Neuronal stem cell (in vitro differentiated cells): Measurements from ENCODE around the gene EIF4H.

Experiments
- DNase-seq: peaks from one replicate; pipeline ENCODE4 v3.0.0-alpha.2; 2013; ENCODE audit warnings: low spot score
- H2AFZ ChIP-seq: one replicate; pipeline ENCODE4 v1.6.1; 2013; ENCODE audit warnings: mild to moderate bottlenecking, low read length, inconsistent platforms
- H2AK5ac ChIP-seq: 2 replicates; pipeline ENCODE4 v1.6.1; 2013; ENCODE audit warnings: low read depth, mild to moderate bottlenecking, inconsistent platforms, low read length, moderate library complexity, mixed read lengths
- H2BK120ac ChIP-seq: 2 replicates; pipeline ENCODE4 v1.6.1; 2013; ENCODE audit warnings: low read depth, mild to moderate bottlenecking, inconsistent platforms, low read length, moderate library complexity, mixed read lengths
- H2BK12ac ChIP-seq: one replicate; pipeline ENCODE4 v1.6.1; 2013; ENCODE audit warnings: low read length, inconsistent platforms
- H2BK15ac ChIP-seq: 2 replicates; pipeline ENCODE4 v1.6.1; 2013; ENCODE audit warnings: mild to moderate bottlenecking, low read length, inconsistent platforms, mixed read lengths
- H2BK5ac ChIP-seq: one replicate; pipeline ENCODE4 v1.6.1; 2013; ENCODE audit warnings: inconsistent platforms, mild to moderate bottlenecking, low read length, moderate library complexity
- H3K14ac ChIP-seq: one replicate; pipeline ENCODE4 v1.6.1; 2013; ENCODE audit warnings: low read length, inconsistent platforms
- H3K18ac ChIP-seq: 2 replicates; pipeline ENCODE4 v1.6.1; 2013; ENCODE audit warnings: low read length, inconsistent platforms
- H3K23ac ChIP-seq: 2 replicates; pipeline ENCODE4 v1.6.1; 2013; ENCODE audit warnings: low read depth, mild to moderate bottlenecking, mixed read lengths, low read length, inconsistent platforms; ENCODE audit not compliant: poor library complexity
- H3K27ac ChIP-seq: replicated peaks from 3 replicates; pipeline ENCODE4 v1.5.1; 2013; ENCODE audit warnings: low read length, inconsistent platforms
- H3K27me3 ChIP-seq, 3 experiments: 2 replicates each; pipeline ENCODE4 v1.6.1; 2013; ENCODE audit warnings: low read length in 3 of 3, mild to moderate bottlenecking in 2 of 3, inconsistent platforms in 1 of 3, low read depth in 1 of 3, mixed read lengths in 1 of 3, moderate library complexity in 1 of 3; ENCODE audit not compliant: control insufficient read depth in 3 of 3, insufficient read depth in 3 of 3
- H3K36me3 ChIP-seq, 2 donors: replicated peaks in 1 of 2; 2 replicates each; pipeline ENCODE4 v1.6.1; 2013; ENCODE audit warnings: low read length in 2 of 2; ENCODE audit not compliant: control insufficient read depth in 2 of 2, insufficient read depth in 2 of 2
- H3K4ac ChIP-seq: 2 replicates; pipeline ENCODE4 v1.6.1; 2013; ENCODE audit warnings: inconsistent platforms, mild to moderate bottlenecking, low read length, moderate library complexity
- H3K4me1 ChIP-seq, 2 donors: 1 replicate in 1 of 2; 2 replicates in 1 of 2; pipeline ENCODE4 v1.6.1; 2013; ENCODE audit warnings: low read length in 2 of 2, low read depth in 1 of 2; ENCODE audit not compliant: control insufficient read depth in 2 of 2, insufficient read depth in 1 of 2
- H3K4me2 ChIP-seq: one replicate; pipeline ENCODE4 v1.6.1; 2013; ENCODE audit warnings: mild to moderate bottlenecking, low read length, inconsistent platforms; ENCODE audit not compliant: insufficient read depth, poor library complexity, severe bottlenecking
- H3K4me3 ChIP-seq, 2 donors: 2 replicates each; pipeline ENCODE4 v1.5.1; 2013; ENCODE audit warnings: low read length in 2 of 2, mild to moderate bottlenecking in 2 of 2, inconsistent platforms in 1 of 2, moderate library complexity in 1 of 2
- H3K79me1 ChIP-seq: one replicate; pipeline ENCODE4 v1.6.1; 2013; ENCODE audit warnings: low read depth, mild to moderate bottlenecking, inconsistent platforms, low read length, moderate library complexity
- H3K9ac ChIP-seq: one replicate; pipeline ENCODE4 v1.6.1; 2013; ENCODE audit warnings: mild to moderate bottlenecking, low read depth, low read length, inconsistent platforms; ENCODE audit not compliant: poor library complexity
- H3K9me3 ChIP-seq, 2 donors: replicated peaks in 1 of 2; 2 replicates each; pipeline versions ENCODE3 to v1.6.1; 2013; ENCODE audit warnings: low read length in 2 of 2, mild to moderate bottlenecking in 2 of 2, inconsistent platforms in 1 of 2, low read depth in 1 of 2, mixed read lengths in 1 of 2, moderate library complexity in 1 of 2; ENCODE audit not compliant: control insufficient read depth in 2 of 2, insufficient read depth in 1 of 2
- H4K8ac ChIP-seq: one replicate; pipeline ENCODE4 v1.6.1; 2013; ENCODE audit warnings: low read depth, mild to moderate bottlenecking, inconsistent platforms, low read length, moderate library complexity
- H4K91ac ChIP-seq: one replicate; pipeline ENCODE4 v1.6.1; 2013; ENCODE audit warnings: low read length, low read depth, mild to moderate bottlenecking, inconsistent platforms; ENCODE audit not compliant: poor library complexity
- WGBS, 2 donors: extraction: QIAGEN DNeasy Blood & Tissue Kit; methylation state at CpG; one replicate each; pipeline ENCODE4 v1.1.7; 2013; ENCODE audit warnings: missing lambda C conversion rate in 2 of 2, mixed read lengths in 1 of 2; ENCODE audit not compliant: insufficient read length in 2 of 2, insufficient replicate concordance in 1 of 2; ENCODE audit errors: extremely low coverage in 2 of 2; 5-methylcytosine and 5-hydroxymethylcytosine counted together

Gene EIF4H

DNA sequence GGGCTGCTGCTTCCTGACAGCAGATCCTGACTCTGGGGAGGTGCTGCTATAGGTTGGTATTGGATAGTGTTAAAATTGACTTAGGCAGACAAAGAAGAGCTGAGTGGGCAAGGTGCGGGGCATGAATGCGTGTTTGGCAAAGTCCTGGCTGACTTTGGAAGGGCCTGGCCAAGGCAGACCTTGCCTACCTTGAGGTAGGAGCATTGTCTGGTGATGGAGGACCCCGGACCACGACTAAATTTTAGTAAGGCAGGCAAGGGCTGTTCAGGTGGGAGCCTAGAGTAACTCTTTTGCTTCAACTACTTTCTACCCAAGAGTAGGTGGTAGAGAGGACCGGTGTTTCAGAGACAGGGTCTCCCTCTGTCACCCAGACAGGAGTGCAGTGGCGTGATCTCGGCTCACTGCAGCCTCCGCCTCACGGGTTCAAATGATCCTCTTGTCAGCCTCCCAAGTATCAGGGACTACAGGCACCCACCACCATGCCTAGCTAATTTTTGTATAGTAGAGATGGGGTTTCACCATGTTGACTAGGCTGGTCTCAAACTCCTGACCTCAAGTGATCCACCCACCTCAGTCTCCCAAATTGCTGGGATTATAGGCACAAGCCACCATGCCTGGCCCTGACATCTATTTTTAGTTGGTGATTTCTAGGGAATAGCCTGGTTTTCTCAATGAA is 23.4 kb downstream of the EIF4H start:
- no peaks in the 10 kb centered on the region for H3K9me3 ChIP-seq
- no peak overlapping the region for H2AFZ ChIP-seq
- H3K4ac ChIP-seq, result no peak overlapping the region
- no peak overlapping the region for H3K18ac ChIP-seq
- no peak overlapping the region for H3K14ac ChIP-seq
- H3K36me3 ChIP-seq, result peaks cover 22 to 53% of the 10 kb centered on the region in 2 donors
- H3K27ac ChIP-seq, result no peak overlapping the region
- H4K8ac ChIP-seq, result no peak overlapping the region
- no peak for DNase-seq
- H3K23ac ChIP-seq, result no peak overlapping the region
- H2BK5ac ChIP-seq, result no peak overlapping the region
- no peak overlapping the region for H2BK120ac ChIP-seq
- H2AK5ac ChIP-seq, result no peak overlapping the region
- H3K27me3 ChIP-seq, result no peaks in the 10 kb centered on the region
- H3K4me1 ChIP-seq, result no peaks in the 10 kb centered on the region
- H2BK15ac ChIP-seq, result no peak overlapping the region
- H3K4me3 ChIP-seq, result no peak overlapping the region
- no peaks in the 10 kb centered on the region for H3K79me1 ChIP-seq
- H4K91ac ChIP-seq, result peak overlapping the region; percentile 58
- no CpG with 5 or more reads among the region's 9 CpGs for WGBS, 2 donors
- no peak overlapping the region for H3K9ac ChIP-seq
- H3K4me2 ChIP-seq, result no peak overlapping the region
- H2BK12ac ChIP-seq, result no peak overlapping the region

DNA sequence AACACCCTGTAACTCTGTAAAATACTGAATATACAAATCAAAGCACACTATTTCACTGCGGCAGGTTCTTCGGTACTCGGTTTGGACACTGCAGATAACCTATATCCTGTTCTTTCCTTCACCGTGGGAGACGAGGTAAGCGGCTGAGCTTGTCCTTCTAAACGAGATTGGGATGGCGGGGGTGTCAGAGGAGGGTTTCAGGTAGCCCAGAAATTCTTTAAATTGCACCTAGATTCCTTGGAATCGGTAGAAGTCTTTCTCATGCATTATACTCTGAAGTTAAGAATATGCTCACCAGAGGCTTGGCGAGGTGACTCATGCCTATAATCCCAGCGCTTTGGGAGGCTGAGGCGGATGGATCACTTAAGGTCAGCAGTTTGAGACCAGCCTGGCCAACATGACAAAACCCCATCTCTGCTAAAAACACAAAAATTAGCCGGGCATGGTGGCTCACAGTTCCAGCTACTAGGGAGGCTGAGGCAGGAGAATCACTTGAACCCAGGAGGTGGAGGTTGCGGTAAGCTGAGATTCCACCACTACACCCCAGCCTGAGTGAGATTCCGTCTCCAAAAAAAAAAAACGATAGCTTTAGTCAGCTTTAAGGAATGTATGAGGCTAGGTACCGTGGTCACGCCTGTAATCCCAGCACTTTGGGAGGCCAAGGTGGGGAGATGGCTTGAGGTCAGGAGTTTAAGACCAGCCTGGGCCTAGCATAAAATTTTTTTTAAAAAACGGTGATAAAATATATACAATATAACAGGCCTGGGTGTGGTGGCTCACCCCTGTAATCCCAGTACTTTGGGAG is 25.6 kb downstream of the EIF4H start:
- Histone ChIP-seq H2BK15ac (no peak overlapping the region), H2BK120ac (no peak overlapping the region), H3K4me2 (no peak overlapping the region), H4K91ac (no peak overlapping the region), H2AK5ac (no peak overlapping the region), H3K79me1 (no peaks in the 10 kb centered on the region), H2BK12ac (no peak overlapping the region), H3K9me3 (no peaks in the 10 kb centered on the region), H3K14ac (no peak overlapping the region), H2BK5ac (no peak overlapping the region), H3K4me3 (no peak overlapping the region), H2AFZ (no peak overlapping the region), H3K4me1 (no peaks in the 10 kb centered on the region), H3K23ac (no peak overlapping the region), H3K9ac (no peak overlapping the region), H4K8ac (no peak overlapping the region), H3K36me3 (peaks cover 6 to 31% of the 10 kb centered on the region in 2 donors), H3K18ac (no peak overlapping the region), H3K27me3 (no peaks in the 10 kb centered on the region), H3K4ac (no peak overlapping the region), H3K27ac (no peak overlapping the region)
- WGBS, 2 donors, result no CpG with 5 or more reads among the region's 19 CpGs
- DNase-seq, result no peak

DNA sequence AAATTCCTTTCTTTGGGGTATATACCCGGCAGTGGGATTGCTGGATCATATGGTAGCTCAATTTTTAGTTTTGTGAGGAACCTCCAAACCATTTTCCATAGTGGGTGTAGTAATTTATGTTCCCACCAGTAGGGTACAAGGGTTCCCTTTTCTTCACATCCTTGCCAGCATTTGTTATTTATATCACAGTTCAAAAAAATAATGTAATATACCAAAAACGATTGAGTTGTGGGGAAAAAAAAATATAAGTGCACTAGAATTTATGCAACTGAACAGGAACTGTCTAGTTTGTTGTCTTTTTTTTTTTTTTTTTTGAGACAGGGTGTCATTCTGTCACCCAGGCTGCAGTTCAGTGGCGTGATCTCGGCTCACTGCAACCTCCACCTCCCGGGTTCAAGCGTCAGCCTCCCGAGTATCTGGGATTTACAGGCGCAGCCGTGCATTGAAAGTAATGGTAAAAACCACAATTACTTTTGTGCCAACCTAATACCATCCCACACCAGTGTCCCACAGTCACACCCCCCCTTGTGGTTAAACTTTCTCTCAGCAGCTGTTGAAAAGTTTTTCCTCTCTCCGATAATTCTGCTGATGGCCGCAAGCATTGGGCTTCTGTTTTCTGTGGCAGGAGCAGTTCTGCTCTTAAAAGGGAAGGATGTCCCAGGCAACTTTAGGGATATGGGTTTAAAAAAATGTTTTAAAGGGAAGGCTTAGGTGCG is 28.8 kb downstream of the EIF4H start:
- WGBS, 2 donors, result no CpG with 5 or more reads among the region's 12 CpGs

More for the DNA sequence above, 28.8 kb downstream of the EIF4H start:
- H3K36me3 ChIP-seq, result peaks cover 0 to 4% of the 10 kb centered on the region in 2 donors
- no peak overlapping the region for H4K8ac ChIP-seq
- no peak overlapping the region for H3K4me3 ChIP-seq
- DNase-seq, result peak; percentile 14
- no peak overlapping the region for H2AFZ ChIP-seq
- H3K23ac ChIP-seq, result no peak overlapping the region
- H3K4ac ChIP-seq, result no peak overlapping the region
- no peak overlapping the region for H3K18ac ChIP-seq
- H3K14ac ChIP-seq, result no peak overlapping the region
- H2BK5ac ChIP-seq, result no peak overlapping the region
- no peak overlapping the region for H2BK12ac ChIP-seq
- no peak overlapping the region for H2BK15ac ChIP-seq
- no peak overlapping the region for H3K4me2 ChIP-seq
- no peaks in the 10 kb centered on the region for H3K9me3 ChIP-seq
- H2AK5ac ChIP-seq, result no peak overlapping the region
- no peaks in the 10 kb centered on the region for H3K27me3 ChIP-seq
- peaks cover 0 to 1% of the 10 kb centered on the region in 2 donors for H3K4me1 ChIP-seq
- no peak overlapping the region for H3K9ac ChIP-seq
- H3K79me1 ChIP-seq, result no peaks in the 10 kb centered on the region
- H4K91ac ChIP-seq, result no peak overlapping the region
- no peak overlapping the region for H3K27ac ChIP-seq
- H2BK120ac ChIP-seq, result no peak overlapping the region
